Panc1 (cell line): ENCODE results near the gene PPIP5K2. TPM values are rescaled to one million over a fixed set of nuclear protein-coding genes. Genes with fewer than 3 reads are reported as not detected.

Experiments
- ATAC-seq: fragments of 200-7000 bp; cut with Tn5 transposase; 2 replicates; pipeline ENCODE4 v1.9.1; 2020; ENCODE audit warnings: mild to moderate bottlenecking, moderate library complexity
- BruUV-seq: library from RNA; stranded (reverse); fragments of 400-500 nt; replicated peaks from 2 replicates; lab custom pipeline; 2021; lab: Mats Ljungman, UMichigan
- CTCF ChIA-PET: fragments of 300-600 bp; sonication (Branson Sonifier 250); formaldehyde crosslinking; loops from one replicate; lab custom pipeline; 2022; ENCODE audit warnings: antibody characterized with exemption; lab: Charles Lee
- POLR2A ChIA-PET: fragments of 300-600 bp; sonication (Branson Sonifier 250); formaldehyde crosslinking; loops from one replicate; lab custom pipeline; 2022; ENCODE audit warnings: antibody characterized with exemption; lab: Charles Lee
- DNase-seq: peaks from one replicate; pipeline ENCODE4 v3.0.0-alpha.2; 2010; ENCODE audit warnings: low read depth, low spot score
- H3K27ac ChIP-seq: 2 replicates; pipeline ENCODE4 v1.5.1; 2011; ENCODE audit warnings: mild to moderate bottlenecking, low read length, inconsistent platforms
- H3K27me3 ChIP-seq: fragments of 200-500 bp; sonication (Bioruptor generic); 2 replicates; pipeline ENCODE4 v1.6.0; 2014; ENCODE audit warnings: low read length, inconsistent platforms; ENCODE audit not compliant: control insufficient read depth, insufficient read depth
- H3K36me3 ChIP-seq: fragments of 200-500 bp; sonication (Bioruptor generic); 2 replicates; pipeline ENCODE4 v1.5.1; 2014; ENCODE audit warnings: inconsistent platforms, mild to moderate bottlenecking, low read length, moderate library complexity; ENCODE audit not compliant: control insufficient read depth, insufficient read depth
- H3K4me1 ChIP-seq: 2 replicates; pipeline ENCODE4 v1.5.1; 2011; ENCODE audit warnings: inconsistent platforms, mild to moderate bottlenecking, low read length, moderate library complexity; ENCODE audit not compliant: control insufficient read depth, insufficient read depth
- H3K4me3 ChIP-seq, 2 experiments: 2 replicates each; pipeline ENCODE4 v1.5.1; 2011 to 2012; ENCODE audit warnings: low read depth in 2 of 2, low read length in 2 of 2, mild to moderate bottlenecking in 2 of 2, inconsistent platforms in 1 of 2, moderate library complexity in 1 of 2
- H3K9me3 ChIP-seq: fragments of 200-500 bp; sonication (Bioruptor generic); 2 replicates; pipeline ENCODE4 v1.5.1; 2014; ENCODE audit warnings: low read depth, mild to moderate bottlenecking, inconsistent platforms, low read length, moderate library complexity; ENCODE audit not compliant: control insufficient read depth, insufficient read depth
- CTCF ChIP-seq: fragments of 450-650 bp; IDR thresholded peaks from 2 replicates; pipeline ENCODE4 v1.5.1; 2017; ENCODE audit warnings: mild to moderate bottlenecking
- POLR2AphosphoS5 ChIP-seq: IDR thresholded peaks from 2 replicates; pipeline ENCODE4 v1.6.1; 2012; ENCODE audit warnings: mild to moderate bottlenecking, low read depth, low read length, moderate library complexity
- REST ChIP-seq, 2 experiments: IDR thresholded peaks; 2 replicates each; pipeline ENCODE4 v1.6.1; 2011 to 2012; ENCODE audit warnings: low read depth in 2 of 2, control low read depth in 1 of 2, low read length in 1 of 2, mild to moderate bottlenecking in 1 of 2, moderate library complexity in 1 of 2; ENCODE audit not compliant: insufficient read depth in 1 of 2
- SIN3A ChIP-seq: IDR thresholded peaks from 2 replicates; pipeline ENCODE4 v1.6.1; 2012; ENCODE audit warnings: low read depth, mild to moderate bottlenecking, low read length, moderate library complexity, borderline replicate concordance; ENCODE audit not compliant: insufficient read depth
- TCF7L2 ChIP-seq: IDR thresholded peaks from 2 replicates; pipeline ENCODE4 v1.6.1; 2011; ENCODE audit warnings: mild to moderate bottlenecking, low read depth, low read length, inconsistent platforms
- in situ Hi-C: cut with HindIII; loops from 2 replicates; pipeline ENCODE4 v1.10.0; 2016; ENCODE audit warnings: low sequenced_read_pairs, low pct_unique_long_range_greater_than_20kb
- intact Hi-C: fragments of 100-400 bp; cut with micrococcal nuclease; formaldehyde crosslinking; loops from one replicate; pipeline ENCODE4 v1.10.0; 2022; ENCODE audit not compliant: unreplicated experiment
- total RNA-seq: library from RNA; stranded (reverse); gene quantifications from one replicate; pipeline ENCODE4 v1.2.1, GENCODE V29; 2021; ENCODE audit not compliant: unreplicated experiment

PPIP5K2 gene
- total RNA-seq, 1 experiment from 2014 or later = 56.8 TPM

GRCh38 chr5:103135461-103135860 lies 15.4 kb downstream of the PPIP5K2 start:
- DNase-seq (no peak), ATAC-seq (no peak)
- Histone ChIP-seq H3K4me3 (no peak overlapping the region), H3K4me1 (no peaks in the 10 kb centered on the region), H3K27me3 (no peaks in the 10 kb centered on the region), H3K27ac (no peak overlapping the region), H3K9me3 (no peaks in the 10 kb centered on the region), H3K36me3 (peaks cover 5% of the 10 kb centered on the region)
- no TSS peak for BruUV-seq
- ChIA-PET POLR2A (no interaction called here), CTCF (interaction anchor here (0.7 kb wide), 1 partner anchor 88 kb away, joined by 5 read pairs; no protein-coding TSS in a partner anchor)
- TF ChIP-seq CTCF = no peak
- no peak for TF ChIP-seq REST (IDR thresholded peaks at IDR 0.05; ENCODE audit: insufficient read depth in 1 of 2, low read depth in 2 of 2, low read length in 1 of 2)
- no peak for TF ChIP-seq SIN3A
- no peak for TF ChIP-seq POLR2AphosphoS5
- no peak for TF ChIP-seq TCF7L2
- in situ Hi-C loops = no loop called here
- intact Hi-C loops = loop anchor here (5.0 to 10.0 kb wide), 3 partner anchors 161 to 551 kb away; no protein-coding TSS in a partner anchor

- H3K36me3 ChIP-seq = peaks cover 5% of the 10 kb centered on the region
- no peak overlapping the region for H3K4me3 ChIP-seq
- ATAC-seq = no peak
- H3K27me3 ChIP-seq = no peaks in the 10 kb centered on the region
- no peak overlapping the region for H3K27ac ChIP-seq
- H3K4me1 ChIP-seq = no peaks in the 10 kb centered on the region
- ChIA-PET POLR2A (no interaction called here), CTCF (no interaction called here)
- no peaks in the 10 kb centered on the region for H3K9me3 ChIP-seq
- DNase-seq = no peak
- in situ Hi-C loops (no loop called here), intact Hi-C loops (loop anchor here (2.0 to 10.0 kb wide), 4 partner anchors 97 to 553 kb away; no protein-coding TSS in a partner anchor)
- no peak for TF ChIP-seq POLR2AphosphoS5
- TF ChIP-seq REST (IDR thresholded peaks at IDR 0.05; ENCODE audit: insufficient read depth in 1 of 2, low read depth in 2 of 2, low read length in 1 of 2) = no peak
- TF ChIP-seq TCF7L2 = no peak
- TF ChIP-seq SIN3A = no peak
- TF ChIP-seq CTCF = no peak
- no TSS peak for BruUV-seq
Measured at GRCh38 chr5:103138202-103138690, 18.1 kb downstream of the PPIP5K2 start.
